Psoas muscle (tissue), 8 donors: Measurements from ENCODE around the gene HSPA14. TPM values are rescaled to one million over a fixed set of nuclear protein-coding genes. Genes with fewer than 3 reads are reported as not detected.
"Not testable (repeated sequence)": the region's sequence is repeated elsewhere in the genome, so short reads cannot be mapped to it uniquely, and the experiment has no call there.

Experiments
- ATAC-seq, 4 donors: fragments of 200-7000 bp; cut with Tn5 transposase; one replicate each; pipeline ENCODE4 v1.9.1; 2020; ENCODE audit warnings: moderate library complexity in 3 of 4, mild to moderate bottlenecking in 2 of 4
- DNase-seq, 2 donors: peaks; one replicate each; pipeline ENCODE4 v3.0.0-alpha.2; 2020
- H3K27ac ChIP-seq: fragments of 200-600 bp; one replicate; pipeline ENCODE4 v1.8.0; 2022
- H3K27me3 ChIP-seq, 3 donors: fragments of 200-600 bp in 1 of 3; one replicate each; pipeline versions ENCODE4 v1.6.1 to v1.8.0; 2013 to 2022; ENCODE audit warnings: low read length in 2 of 3, mild to moderate bottlenecking in 2 of 3, moderate library complexity in 1 of 3; ENCODE audit not compliant: insufficient read depth in 3 of 3
- H3K36me3 ChIP-seq, 2 donors: fragments of 200-600 bp in 1 of 2; one replicate each; pipeline versions ENCODE4 v1.6.1 to v1.8.0; 2013 to 2022; ENCODE audit warnings: low read depth in 1 of 2, mild to moderate bottlenecking in 1 of 2, moderate library complexity in 1 of 2; ENCODE audit not compliant: insufficient read depth in 1 of 2
- H3K4me1 ChIP-seq: fragments of 200-600 bp; one replicate; pipeline ENCODE4 v1.8.0; 2022
- H3K4me3 ChIP-seq: fragments of 200-600 bp; one replicate; pipeline ENCODE4 v1.8.0; 2022; ENCODE audit warnings: mild to moderate bottlenecking
- H3K9me3 ChIP-seq: fragments of 200-600 bp; one replicate; pipeline ENCODE4 v1.8.0; 2022
- CTCF ChIP-seq: fragments of 200-600 bp; IDR thresholded peaks from one replicate; pipeline ENCODE4 v1.8.0; 2022; ENCODE audit warnings: antibody characterized with exemption
- WGBS, 3 donors: extraction: QIAGEN DNeasy Blood & Tissue Kit; methylation state at CpG; one replicate each; pipeline versions ENCODE4 v1.1.6 to v1.1.7; 2013; 5-methylcytosine and 5-hydroxymethylcytosine counted together
- intact Hi-C, 2 donors: fragments of 100-400 bp; cut with DNase I; formaldehyde crosslinking; loops; one replicate each; pipeline versions ENCODE4 v1.11.0 to v1.14.2; 2022
- polyA plus RNA-seq, 3 donors: library from polyadenylated mRNA; stranded (reverse); fragments of 200-250 nt; gene quantifications; one replicate each; pipeline ENCODE4 v1.2.3, GENCODE V29; 2013
- total RNA-seq, 4 donors: library from RNA; stranded (reverse); fragmentation: NEBNext Ultra II Directional in 2 of 4; extraction: Animal tissue kit (Norgen Biotek cat#: 25700) in 2 of 4; gene quantifications; one replicate each; pipeline versions ENCODE4 v1.2.1 to v1.2.4, GENCODE V29; 2021 to 2023
- donor health status: healthy with polysubstance abuse.
- donor health status: DM: no; HTN: no; CAD: no; lungs with moderate emphysema.
- donor health status: Bipolar disorder and iron deficiency.
- donor health status: healthy.
- donor health status: DM: yes; HTN: yes; CAD: no.
- donor health status: DM: no; HTN: no; CAD: no.
- donor health status: DM: no; HTN: no; CAD: no.
- donor health status: DM: yes; HTN: yes; CAD: no.

HSPA14 gene
- total and polyA plus RNA-seq, 7 donors: 5.5 to 29.8 (median 14.5) TPM

GRCh38 chr10:14906765-14907164 is 68.7 kb downstream of the HSPA14 start:
- ATAC-seq (no peak), DNase-seq (no peak)
- TF ChIP-seq CTCF: no peak
- H3K9me3 ChIP-seq: no peaks in the 10 kb centered on the region
- intact Hi-C loops: no loop called here
- H3K4me1 ChIP-seq: no peaks in the 10 kb centered on the region
- WGBS, 3 donors: 95 to 100% (median 96%) methylated on average over 2 of the region's 2 CpGs
- H3K27me3 ChIP-seq: no peaks in the 10 kb centered on the region
- no peak overlapping the region for H3K27ac ChIP-seq
- H3K4me3 ChIP-seq: no peak overlapping the region
- peaks cover 0 to 67% of the 10 kb centered on the region in 2 donors for H3K36me3 ChIP-seq

GRCh38 chr10:14907591-14907990 is 69.5 kb downstream of the HSPA14 start:
- H3K4me3 ChIP-seq, H3K27me3 ChIP-seq, DNase-seq, intact Hi-C loops, H3K27ac ChIP-seq, ATAC-seq, H3K9me3 ChIP-seq, H3K4me1 ChIP-seq: not testable (repeated sequence)
- WGBS, 3 donors: 93 to 98% (median 98%) methylated on average over 4 of the region's 4 CpGs
- H3K36me3 ChIP-seq: peaks cover 0 to 67% of the 10 kb centered on the region in 2 donors

GRCh38 chr10:14909101-14909500 is 71.0 kb downstream of the HSPA14 start:
- TF ChIP-seq CTCF: no peak
- Histone ChIP-seq H3K4me1 (no peaks in the 10 kb centered on the region), H3K36me3 (peaks cover 0 to 76% of the 10 kb centered on the region in 2 donors), H3K4me3 (no peak overlapping the region), H3K27me3 (no peaks in the 10 kb centered on the region), H3K27ac (no peak overlapping the region), H3K9me3 (no peaks in the 10 kb centered on the region)
- intact Hi-C loops: no loop called here
- DNase-seq (no peak), ATAC-seq (no peak)
- 92 to 96% (median 94%) methylated on average over 2 of the region's 2 CpGs for WGBS, 3 donors

GRCh38 chr10:14910953-14911352 is 72.8 kb downstream of the HSPA14 start:
- H3K4me3 ChIP-seq: no peak overlapping the region
- H3K36me3 ChIP-seq: peaks cover 0 to 67% of the 10 kb centered on the region in 2 donors
- H3K27me3 ChIP-seq: no peaks in the 10 kb centered on the region
- H3K27ac ChIP-seq: no peak overlapping the region
- no peaks in the 10 kb centered on the region for H3K4me1 ChIP-seq
- 96 to 97% (median 96%) methylated on average over 4 of the region's 4 CpGs for WGBS, 3 donors
- ATAC-seq: no peak
- DNase-seq: no peak
- intact Hi-C loops: no loop called here
- peaks cover 1% of the 10 kb centered on the region for H3K9me3 ChIP-seq
- no peak for TF ChIP-seq CTCF

- H3K27me3 ChIP-seq: no peaks in the 10 kb centered on the region
- no peak overlapping the region for H3K27ac ChIP-seq
- no peaks in the 10 kb centered on the region for H3K4me1 ChIP-seq
- WGBS, 3 donors: 80 to 99% (median 99%) methylated on average over 3 of the region's 3 CpGs
- H3K36me3 ChIP-seq: peaks cover 0 to 63% of the 10 kb centered on the region in 2 donors
- ATAC-seq: no peak
- DNase-seq: no peak
- no peak for TF ChIP-seq CTCF
- peaks cover 10% of the 10 kb centered on the region for H3K9me3 ChIP-seq
- H3K4me3 ChIP-seq: no peak overlapping the region
- intact Hi-C loops: no loop called here
Observed at GRCh38 chr10:14911801-14912200, 73.7 kb downstream of the HSPA14 start.
